T-helper 1 cell treated with Interleukin-12 subunit alpha and Interleukin-12 subunit beta and Interleukin-4 antibody, amounts not matched to agents 30 ng/mL and 1 ng/mL, for 36 hours (primary cell): ENCODE measurements around the gene LGMN. TPM values are rescaled to one million over a fixed set of nuclear protein-coding genes. Genes with fewer than 3 reads are reported as not detected.

Experiments
- intact Hi-C: fragments of 100-400 bp; cut with micrococcal nuclease; formaldehyde crosslinking; loops from one replicate; pipeline ENCODE4 v1.15.1; 2024
- total RNA-seq: library from RNA; stranded (reverse); gene quantifications from 2 replicates; pipeline ENCODE4 v1.2.3, GENCODE V29; 2022

The LGMN gene
- total RNA-seq, 1 donor from 2014 or later: 5.9 TPM

DNA sequence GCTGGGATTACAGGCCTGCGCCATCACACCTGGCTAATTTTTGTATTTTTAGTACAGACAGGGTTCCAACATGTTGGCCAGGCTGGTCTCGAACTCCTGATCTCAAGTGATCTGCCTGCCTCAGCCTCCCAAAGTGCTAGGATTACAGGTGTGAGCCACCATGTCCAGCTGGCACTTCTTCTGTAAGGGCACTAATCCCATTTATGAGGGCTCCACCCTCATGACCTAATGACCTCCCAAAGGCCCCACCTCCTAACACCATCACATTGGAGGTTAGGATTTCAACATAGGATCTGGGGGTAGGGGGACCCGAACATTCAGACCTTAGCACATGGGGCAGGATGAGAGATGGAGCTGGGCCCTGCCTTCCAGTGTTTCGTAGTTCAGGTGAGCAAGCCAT, 68.1 kb downstream of the LGMN start:
- intact Hi-C loops: loop anchor here (2.0 to 5.0 kb wide), 4 partner anchors 68 to 638 kb away; partner anchors contain the start of gene TRIP11

DNA sequence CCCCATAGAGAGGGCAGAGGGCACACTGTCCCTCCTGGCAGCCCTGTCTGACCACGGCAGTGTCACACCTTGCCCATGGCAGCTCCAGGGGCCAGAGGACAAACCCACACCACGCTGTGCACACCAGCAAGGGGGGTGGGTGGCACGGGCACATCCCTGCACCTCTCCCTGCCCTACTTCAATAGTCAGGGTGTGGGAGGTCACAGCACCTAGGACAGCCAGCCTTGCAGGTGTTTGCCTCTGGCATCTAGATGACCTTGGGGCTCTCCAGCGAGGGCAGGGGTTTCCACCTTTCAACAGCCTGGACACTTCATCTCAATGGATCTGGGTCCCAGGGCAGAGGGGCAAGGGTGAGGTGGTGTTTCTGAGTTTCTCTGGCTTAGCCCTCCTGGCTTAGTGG, 69.2 kb downstream of the LGMN start:
- intact Hi-C loops: no loop called here

DNA sequence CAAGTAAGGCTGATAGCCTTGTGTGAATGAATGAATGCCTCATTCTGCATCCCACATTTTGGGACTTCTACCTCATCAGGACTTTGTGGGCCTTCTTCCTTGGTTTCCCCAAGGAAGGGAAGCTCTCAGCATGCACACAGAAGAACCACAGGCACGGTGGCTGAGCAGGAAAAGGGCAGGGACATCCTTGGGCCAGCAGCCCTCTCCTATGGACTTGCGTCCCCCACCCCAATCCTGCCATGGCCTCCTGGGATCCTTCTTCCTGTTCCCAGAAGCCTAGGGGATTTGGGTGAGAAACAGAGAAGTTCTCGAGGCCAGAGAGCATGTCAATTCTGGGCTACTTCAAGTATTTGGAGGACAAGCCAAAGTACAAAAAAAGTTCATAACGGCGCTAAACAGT, 69.7 kb downstream of the LGMN start:
- intact Hi-C loops: no loop called here

DNA sequence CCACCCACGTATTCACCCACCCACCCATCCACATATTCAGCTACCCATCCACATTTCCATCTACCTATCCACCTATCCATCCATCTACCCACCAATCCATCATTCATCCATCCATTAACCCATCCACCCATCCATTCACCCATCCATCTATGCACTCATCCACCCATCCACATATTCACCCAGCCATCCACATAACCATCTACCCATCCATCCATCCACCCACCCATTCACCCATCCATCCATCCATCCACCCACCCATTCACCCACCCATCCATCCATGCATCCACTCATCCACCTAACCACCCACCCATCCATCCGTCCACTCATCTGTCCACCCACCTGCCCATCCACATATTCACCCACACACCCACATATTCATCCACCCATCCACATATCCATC, 70.5 kb downstream of the LGMN start:
- intact Hi-C loops: loop anchor here (1.0 kb wide), 1 partner anchor 27 kb away; no protein-coding TSS in a partner anchor

DNA sequence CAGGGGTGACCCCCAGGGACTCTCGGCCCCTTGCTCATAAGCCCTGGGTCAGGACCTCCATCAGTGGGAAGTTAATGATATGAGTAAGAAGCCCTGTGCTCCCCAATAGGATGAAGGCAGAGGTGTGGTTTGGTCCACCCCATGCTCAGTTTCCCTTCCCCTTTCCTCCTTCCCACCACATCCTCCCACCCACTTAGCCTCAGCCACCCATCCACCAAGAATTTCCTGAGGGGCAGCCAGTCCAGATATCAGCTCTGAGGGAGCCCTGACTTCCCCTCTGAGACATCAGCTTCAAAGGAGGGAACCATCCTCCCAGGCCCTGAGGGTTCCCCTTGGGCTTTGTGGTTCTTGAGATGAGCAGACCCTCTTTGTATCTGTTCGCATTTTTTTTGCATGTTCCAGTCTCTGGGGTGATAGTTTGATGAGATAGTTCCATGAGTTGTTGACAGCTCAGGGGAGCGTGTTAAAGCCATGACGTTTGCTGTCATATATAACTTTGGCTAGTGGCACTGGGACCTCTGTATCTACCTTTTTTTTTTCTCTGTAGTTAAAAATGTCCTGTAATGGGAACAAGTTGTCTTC, 71.2 kb downstream of the LGMN start:
- intact Hi-C loops: loop anchor here (1.0 kb wide), 1 partner anchor 26 kb away; no protein-coding TSS in a partner anchor

DNA sequence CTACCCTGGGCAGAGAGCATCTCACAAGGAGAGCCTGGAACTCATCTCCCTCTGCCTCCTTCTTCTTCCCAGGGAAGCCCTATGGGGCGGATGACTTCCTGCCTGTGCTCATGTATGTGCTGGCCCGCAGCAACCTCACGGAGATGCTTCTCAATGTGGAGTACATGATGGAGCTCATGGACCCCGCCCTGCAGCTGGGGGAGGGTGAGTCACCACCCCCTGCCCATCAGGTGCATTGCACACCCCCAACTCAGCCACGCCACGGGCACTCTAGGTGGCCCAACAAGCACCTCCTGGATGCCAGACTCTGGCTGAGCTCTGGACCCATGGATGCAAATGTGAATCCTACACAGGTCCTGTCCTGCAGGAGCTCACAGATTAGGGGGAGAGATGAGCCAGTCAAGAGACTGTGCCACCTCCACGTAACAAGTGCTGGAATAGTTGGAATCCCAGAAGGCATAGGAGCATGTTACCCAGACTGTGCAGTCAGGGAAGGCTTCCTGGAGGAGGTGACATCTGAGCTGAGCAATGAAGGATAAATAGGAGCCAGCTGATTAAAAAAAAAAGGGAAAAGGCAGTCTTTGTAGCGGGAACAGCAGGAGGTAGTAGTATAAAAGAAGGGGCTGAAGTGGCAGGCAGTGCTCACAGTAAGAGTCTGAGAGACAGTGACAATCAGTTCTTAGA, 71.9 kb downstream of the LGMN start:
- intact Hi-C loops: loop anchor here (1.0 kb wide), 1 partner anchor 25 kb away; no protein-coding TSS in a partner anchor

DNA sequence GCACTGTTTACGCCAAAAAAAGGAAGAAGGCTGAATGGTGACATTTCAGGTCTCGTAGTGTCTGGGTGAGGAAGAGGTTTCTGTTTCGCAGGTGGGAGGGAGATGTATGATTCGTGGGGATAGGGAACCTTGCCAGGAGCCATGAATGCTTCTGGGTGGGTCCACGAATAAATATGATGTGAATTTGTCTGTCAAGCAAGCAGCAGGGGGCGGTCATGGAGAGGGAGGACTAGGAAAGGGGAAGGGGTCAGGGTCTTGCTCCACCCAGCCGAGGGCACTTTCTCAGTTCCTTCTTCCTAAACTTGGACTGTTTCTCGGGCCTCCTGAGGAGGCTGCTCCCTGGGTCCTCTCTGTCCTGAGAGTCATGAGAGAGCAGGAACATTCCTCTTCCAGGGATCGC, 72.5 kb downstream of the LGMN start:
- intact Hi-C loops: no loop called here

DNA sequence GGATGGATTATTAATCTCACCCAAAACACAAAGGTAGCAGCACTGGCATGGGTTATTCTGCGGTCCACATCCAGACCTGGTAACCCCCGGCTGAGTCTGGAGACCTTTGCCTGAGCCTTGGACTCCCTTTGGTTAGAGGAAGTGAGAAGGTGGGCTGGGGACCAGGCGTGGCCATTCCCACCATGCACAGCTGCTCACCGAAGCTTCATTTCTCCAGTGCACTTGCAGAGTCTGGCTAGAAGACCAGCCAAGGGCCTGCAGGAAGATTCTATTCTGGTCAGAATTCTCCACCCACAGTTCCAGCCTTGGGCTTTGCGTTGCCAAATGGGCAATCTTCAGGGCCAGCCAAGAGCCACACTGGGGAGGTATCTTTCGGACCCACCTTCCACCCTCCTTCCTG, 73.0 kb downstream of the LGMN start:
- intact Hi-C loops: no loop called here

DNA sequence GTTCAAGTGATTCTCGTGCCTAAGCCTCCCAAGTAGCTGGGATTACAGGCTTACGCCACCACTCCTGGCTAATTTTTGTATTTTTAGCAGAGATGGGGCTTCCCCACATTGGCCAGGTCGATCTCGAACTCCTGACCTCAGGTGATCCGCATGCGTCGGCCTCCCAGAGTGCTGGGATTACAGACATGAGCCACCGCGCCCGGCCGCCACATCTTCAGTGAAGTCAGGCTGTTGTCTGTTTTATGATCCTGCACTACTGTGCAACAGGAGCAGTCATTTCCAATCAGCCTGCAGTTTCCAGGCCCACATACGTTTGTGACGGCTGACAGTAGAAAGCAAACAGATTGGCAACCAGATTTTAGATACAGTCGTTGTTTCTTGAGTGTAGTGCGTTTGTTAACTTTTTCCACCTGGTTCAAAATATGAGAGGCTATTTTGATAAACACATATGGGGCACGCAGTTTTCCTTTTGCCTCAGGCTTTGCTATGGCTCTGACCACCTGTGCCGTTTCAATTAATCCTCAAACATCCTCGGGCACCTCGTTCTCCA, 74.8 kb downstream of the LGMN start:
- intact Hi-C loops: no loop called here

DNA sequence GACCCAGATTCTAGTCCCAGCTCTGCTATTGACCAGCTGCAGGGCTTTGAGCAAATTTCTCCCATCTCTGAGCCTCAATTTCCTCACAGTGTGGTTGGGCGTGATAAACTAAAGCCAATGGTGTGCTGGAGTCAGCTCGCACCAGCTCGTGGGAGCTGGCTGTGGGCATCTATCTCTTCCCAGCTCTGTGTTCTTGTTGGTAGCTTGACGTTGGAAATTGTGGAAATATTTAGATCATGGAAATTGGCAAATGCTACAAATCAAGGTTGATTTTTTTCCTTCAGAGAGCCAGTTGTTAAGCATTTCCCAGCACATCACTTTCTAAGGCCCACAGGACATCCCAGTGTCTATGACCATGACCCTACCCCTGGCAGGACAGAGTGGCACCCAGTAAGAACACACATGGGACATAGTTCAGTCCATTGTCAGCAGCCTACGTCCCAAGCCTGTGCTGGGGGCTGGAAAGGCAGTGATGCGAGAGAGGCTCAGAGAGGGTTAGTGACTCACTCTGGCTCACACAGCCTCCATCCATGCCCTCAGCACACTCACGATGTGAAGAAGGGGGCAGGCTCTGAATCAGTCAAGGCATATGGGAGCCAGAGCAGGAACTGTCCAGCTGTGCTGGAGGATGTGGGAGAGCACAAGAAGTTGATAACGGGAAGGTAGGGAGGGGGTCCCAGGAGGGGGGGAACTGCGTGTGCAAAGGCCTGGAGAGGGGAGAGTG, 77.6 kb downstream of the LGMN start:
- intact Hi-C loops: no loop called here

DNA sequence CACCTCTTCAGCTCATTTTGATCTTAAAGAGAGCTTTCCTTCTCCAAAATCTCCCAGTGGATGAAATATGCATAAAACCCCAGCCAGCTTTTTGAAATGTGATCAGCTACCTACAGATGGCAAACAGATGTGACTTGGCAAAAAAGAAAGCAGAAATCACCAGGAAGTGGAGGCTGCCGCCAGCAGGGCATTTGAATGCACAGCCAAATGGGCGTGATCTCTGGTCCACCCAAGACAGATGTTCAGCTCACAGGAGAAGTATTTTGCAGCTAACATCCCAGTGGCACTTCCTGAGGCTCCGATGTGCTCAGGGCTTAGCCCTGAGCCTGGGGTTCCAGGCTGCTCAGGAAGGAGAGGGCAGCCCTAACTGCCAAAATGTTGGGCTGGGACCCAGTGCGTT, 78.3 kb downstream of the LGMN start:
- intact Hi-C loops: no loop called here

DNA sequence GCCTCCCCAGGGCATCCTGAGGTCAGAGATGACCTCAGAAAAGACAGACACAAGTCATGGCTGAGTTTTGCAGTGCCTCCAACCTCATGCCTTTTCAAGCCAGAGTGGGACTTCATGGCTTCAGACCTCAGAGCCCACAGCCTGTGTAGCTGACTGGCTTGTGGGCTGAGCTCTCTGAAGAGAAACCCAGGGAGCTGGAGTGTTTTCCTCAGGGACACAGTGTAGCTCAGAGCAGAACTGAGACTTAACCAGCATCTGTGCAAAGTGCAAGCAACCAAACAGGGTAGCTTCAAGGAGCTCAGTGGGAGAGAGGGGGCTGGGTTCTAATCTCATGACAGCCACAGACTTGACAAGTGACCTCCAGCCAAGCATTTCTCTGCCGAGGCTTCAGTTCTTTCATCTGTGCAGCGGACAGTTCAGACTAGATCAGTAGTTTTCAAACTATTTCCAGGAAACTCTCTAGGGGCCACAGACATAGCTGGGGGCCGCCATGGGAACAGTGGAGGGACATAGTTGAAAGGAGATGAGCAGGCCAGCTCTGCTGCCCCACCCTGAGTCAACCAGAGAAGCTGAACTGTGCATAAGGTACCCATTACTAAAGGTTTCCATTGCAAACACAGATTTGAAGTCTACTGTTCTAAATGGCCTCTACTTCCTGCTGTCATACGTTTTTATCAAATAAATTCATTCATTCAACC, 80.0 kb downstream of the LGMN start:
- intact Hi-C loops: no loop called here

DNA sequence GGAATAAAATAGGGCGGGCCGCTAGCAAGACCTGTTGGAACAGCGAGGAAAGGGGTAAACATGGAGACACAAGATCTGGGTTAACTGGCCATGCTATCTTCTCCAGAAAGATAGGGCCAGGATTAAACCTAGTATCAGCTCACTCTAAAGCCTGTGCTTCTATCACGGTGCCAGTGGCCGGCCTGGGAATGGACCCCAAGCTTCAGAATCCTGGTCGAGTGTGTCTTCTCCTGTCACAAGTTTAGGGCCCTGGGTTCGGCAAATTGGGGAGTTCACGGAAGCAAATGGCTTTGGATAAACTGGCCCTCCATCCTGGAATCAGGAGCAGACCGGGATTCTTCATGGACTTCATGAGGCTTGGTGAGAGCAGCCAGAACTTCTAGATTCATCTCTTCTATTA, 82.2 kb downstream of the LGMN start:
- intact Hi-C loops: no loop called here

DNA sequence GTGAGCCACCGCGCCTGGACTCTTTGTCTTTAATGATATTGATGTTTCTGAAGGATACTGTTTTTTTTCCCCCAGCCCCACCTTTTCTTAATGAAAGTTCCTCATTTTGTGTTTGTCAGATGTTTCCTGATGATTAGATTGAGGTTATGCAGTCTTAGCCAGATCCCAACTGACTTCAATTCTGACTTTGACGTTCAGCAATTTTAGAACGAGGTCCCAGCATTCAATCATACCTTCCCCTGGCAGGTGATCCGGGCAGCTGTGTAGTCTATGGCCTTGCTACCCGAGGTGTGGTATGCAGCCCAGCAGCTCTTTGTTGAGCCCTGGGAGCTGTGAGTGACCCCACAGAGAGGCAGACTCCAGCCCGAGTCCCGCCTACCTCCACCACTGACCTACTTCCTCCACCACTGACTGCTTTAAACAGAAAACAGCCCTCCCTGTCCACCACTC, 82.7 kb downstream of the LGMN start:
- intact Hi-C loops: no loop called here

DNA sequence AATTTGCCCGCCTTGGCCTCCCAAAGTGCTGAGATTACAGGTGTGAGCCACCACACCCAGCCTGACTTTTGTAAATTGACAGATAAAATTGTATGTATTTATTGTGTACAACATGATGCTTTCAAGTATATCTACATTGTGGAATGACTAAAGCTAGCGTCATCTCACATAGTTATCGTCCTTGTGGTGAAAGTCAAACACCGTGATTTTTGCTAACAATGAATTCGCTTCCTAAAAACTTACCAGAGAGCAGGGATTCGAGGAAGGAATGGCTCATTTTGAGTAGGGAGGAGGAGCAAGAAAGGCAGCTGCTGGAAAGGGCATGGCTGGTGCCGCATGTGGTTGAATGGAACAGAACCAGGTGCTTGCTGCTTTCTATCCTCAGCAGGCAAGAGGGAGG, 85.4 kb downstream of the LGMN start:
- intact Hi-C loops: no loop called here

DNA sequence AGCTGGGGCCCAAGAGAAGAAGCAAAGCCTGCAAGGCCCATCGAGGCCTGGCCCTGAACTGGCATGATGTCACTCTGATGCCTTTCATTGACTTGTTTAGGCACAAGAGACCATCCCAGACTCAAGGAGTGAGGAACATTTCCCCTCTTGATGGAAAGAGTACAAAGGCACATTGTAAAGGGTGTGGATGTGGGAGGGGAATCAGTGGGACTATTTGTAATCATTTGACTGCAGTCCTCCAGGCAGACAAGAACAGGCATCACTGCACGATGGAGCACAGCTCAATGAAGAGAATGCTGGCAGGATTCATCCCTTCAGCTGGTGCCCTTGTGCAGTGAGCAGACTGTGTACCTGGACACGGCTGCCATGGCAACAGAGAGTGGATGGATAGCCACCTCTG, 87.9 kb downstream of the LGMN start:
- intact Hi-C loops: no loop called here

DNA sequence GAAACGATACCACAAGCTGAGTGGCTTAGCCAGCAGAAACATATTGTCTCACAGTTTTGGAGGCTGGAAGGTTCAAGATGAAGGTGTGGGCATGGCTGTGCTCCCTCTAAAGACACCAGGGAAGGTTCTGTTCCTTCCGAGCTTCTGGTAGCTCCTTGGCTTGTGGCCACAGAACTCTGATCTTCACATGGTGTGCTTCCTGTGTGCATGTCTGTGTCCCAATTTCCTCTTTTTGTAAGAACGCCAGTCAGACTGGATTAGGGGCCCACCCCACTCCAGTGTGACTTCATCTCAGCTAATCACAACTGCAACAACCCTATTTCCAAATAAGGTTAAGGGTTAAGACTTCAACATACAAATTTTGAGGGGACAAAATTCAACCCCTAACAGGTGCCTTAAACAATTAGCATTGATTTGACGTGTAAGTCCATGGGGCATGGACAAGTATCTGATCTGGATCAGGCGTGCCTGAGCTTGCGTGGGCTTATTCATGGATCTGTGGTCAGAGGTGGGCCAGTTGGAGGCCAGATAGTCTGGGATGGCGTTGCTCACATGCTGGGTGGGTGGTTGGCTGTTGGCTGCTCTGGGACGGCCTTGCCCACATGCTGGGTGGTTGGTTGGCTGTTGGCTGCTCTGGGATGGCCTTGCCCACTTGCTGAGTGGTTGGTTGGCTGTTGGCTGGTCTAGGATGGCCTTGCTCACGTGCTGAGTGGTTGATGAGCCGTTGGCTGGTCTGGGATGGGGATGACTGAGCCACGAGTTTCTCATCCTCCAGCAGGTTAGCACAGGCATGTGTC, 88.5 kb downstream of the LGMN start:
- intact Hi-C loops: no loop called here

DNA sequence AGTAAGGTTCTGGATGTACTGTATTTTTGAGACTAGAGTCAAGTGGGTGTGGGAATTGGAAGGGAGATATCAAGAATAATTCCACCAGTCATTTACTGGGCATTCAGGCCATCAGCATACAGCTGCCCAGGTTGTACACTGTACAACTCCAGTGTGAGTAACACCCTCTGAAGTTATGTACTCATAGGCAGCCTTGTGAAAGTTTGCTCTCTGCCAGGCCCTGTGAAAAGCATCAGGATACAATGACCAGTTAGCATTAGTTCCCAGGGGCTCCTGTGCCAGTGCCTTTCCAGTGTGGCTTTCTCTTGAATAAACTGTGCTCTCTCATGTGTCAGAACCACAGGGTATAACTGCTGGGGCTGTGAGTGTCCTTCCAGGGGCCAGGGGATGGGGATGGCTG, 89.7 kb downstream of the LGMN start:
- intact Hi-C loops: no loop called here

DNA sequence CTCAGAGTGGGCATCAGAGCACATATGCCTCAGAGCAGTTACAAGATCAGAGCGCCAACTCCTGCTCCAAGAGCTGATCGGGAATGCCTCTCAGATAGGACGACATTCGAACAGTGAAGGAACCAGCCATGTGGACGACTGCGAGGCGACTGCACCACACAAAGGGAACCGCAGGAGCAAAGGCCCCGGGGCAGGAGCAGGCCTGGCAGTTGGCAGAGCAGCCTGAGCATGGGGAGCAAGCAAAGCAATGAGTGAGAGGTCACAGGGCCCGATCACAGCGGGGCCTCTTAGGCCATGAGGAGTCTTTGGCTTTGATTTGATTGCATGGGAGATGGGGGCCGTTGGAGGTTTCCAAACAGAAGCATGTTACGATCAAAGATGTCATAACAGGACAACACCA, 90.3 kb downstream of the LGMN start:
- intact Hi-C loops: no loop called here

DNA sequence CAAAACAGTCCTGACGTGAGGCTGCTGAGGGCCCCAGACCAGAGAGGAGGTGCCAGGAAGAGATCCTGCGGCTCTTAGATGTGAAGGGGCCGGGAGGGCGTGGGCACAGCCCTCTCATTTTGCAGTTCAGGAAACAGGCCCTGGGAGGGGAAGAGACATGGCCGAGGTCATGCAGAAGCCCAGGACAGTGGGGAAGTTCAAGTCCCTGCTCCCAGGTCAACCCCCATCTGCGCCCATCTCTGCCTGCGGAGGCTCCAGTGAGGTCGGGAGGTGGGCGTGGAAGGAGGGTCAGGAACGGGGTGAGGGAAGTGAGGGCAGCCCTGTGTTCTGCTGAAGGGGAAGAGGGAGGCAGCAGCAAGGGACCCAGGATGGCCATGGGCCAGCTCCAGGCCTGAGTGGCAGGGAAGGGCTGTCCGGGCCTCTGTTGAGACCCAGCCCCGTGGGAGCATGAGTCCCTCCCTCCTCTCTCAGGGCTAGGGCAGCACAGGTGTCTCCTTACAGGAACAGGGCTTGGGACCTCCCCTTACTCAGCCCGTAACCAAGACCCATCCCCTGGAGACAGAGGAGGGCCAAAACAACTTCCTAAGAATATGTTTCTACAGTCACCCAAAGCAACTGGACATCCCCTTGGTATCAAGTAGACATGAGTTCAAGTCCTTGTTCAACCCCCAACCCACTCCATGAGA, 90.8 kb downstream of the LGMN start:
- intact Hi-C loops: no loop called here
